ENCODE results near the gene ZNF212.
"Not testable (repeated sequence)": the region's sequence is repeated elsewhere in the genome, so short reads cannot be mapped to it uniquely, and the experiment has no call there.

The ZNF212 gene

GRCh38 chr7:149252378-149252777 is 12.9 kb downstream of the ZNF212 start:
- no peak for DNase-seq (ENCODE audit: low spot score)
- no peak for FAIRE-seq

- FAIRE-seq = no peak
- DNase-seq (ENCODE audit: low spot score) = no peak
Observed at GRCh38 chr7:149253665-149254064, 14.2 kb downstream of the ZNF212 start.

DNA sequence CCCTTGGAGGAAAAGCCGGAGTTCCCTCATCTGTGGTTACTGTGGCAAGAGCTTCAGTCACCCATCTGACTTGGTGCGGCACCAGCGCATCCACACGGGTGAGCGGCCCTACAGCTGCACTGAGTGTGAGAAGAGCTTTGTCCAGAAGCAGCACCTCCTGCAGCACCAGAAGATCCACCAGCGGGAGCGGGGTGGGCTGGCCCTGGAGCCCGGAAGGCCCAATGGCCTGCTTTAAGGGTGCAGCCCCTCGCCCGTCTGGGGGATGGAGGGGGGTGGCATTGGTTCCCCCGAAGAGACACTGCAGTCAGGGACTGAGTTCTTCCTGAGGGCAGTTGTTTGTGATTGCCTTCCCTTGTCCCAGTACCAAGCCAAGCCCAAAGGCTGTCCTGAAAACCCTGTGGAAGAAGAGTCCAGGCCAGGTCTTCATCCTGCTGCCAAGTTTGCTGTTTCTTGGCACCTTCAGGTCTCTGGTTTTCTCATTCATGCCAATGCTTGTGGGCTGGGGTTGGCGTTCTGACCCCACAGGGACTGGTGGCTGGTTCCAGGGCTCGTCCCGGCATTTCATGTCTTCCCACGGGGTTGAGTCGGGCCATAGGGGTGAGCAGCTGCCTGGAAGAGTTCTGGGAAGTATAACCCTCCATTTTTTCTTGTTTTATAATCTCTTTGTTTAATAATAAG is 14.9 kb downstream of the ZNF212 start:
- FAIRE-seq = no peak
- no peak for DNase-seq (ENCODE audit: low spot score)

GRCh38 chr7:149255174-149255573 is 15.7 kb downstream of the ZNF212 start:
- DNase-seq (ENCODE audit: low spot score) (no peak), FAIRE-seq (no peak)

DNA sequence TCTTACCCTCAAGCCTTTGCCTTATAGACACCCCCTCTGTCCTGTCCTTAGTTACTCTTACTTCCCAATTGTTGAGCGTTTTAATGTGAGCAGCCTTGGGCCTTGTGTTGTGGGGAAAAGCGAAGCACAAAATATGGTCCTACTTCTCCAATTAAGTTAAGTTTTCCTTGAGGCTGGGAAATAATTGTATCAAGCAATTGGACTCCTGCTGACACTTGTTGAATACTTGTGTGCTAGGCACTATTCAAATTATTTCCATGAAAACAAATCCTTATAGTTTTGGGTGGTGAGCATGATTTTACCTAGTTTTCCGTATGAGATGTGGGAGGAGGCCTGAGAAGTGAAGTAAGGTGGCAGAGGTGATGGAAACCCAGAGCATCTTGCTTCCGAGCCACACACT is 17.1 kb downstream of the ZNF212 start:
- FAIRE-seq (no peak), DNase-seq (ENCODE audit: low spot score) (no peak)

- FAIRE-seq (no peak), DNase-seq (ENCODE audit: low spot score) (no peak)
Observed at GRCh38 chr7:149257146-149257545, 17.7 kb downstream of the ZNF212 start.

DNA sequence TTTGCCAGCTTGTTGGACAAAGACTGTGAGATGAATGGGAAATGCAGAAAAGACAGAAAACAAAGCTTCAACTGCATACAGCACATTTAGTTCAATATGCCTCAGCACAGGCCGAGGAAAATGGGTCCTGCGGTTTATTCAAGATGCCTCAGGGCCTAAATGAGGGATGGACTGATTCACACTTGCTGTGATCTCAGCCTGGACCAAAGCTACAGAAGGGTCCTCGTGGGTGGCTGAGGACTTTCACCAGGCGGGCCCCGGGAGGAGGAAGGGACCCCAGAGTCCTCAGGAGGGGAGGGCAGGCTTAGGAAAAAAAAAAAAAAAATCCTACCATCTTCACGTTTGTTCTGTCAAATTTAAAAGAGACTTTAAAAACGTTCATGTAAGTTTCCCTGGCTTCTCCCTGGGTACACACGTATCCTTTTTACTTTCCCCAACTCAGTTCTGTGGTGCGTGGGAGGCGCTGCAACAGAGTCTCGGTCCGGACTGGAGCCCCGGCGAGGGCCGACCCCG is 21.9 kb downstream of the ZNF212 start:
- DNase-seq (ENCODE audit: low spot score) = peak; percentile 14
- FAIRE-seq = no peak

DNA sequence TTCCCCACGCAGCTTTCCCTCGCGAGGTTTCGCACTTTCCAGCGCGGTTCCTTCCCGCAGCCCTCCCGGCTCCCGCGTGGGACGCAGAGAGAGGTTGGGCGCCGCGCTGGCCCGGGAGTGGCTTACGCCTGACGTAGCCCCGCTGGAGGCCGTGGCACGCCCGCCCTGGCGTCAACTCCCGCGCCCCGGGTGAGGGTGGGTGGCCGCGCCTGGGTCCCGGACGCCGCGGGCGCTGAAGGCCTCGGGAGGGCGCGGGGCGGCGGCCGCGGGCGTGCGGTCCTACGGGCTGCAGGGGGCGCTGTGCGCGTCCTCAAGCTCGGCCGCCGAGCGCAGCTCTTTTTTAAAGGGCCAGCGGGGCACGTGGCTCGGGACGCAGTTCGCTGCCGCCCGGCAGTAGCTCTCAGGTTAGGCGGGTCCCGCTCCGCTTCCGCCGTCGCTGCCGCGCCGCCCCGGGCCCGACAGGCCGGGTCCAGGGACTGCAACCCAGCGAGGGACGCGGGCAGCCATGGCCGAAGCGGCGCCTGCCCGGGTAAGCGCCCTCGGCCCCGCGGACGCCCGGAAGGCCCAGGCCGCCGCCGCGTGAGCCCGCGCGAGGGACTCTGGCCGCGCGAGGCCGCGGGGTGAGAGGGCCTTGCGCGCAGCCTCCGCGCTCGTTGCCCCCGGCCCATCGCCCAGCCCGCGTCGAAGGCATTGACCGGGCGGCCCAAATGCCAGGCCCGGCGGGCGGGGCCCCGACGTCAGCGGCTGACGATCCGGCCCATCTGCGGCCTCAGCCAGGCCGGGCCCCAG is 22.6 kb downstream of the ZNF212 start, which contains the start of gene ZNF783:
ZNF783 (plus strand) TSS at position 368 of the 789 bp plus-strand sequence; CDS start at position 506, 138 bp downstream.
- FAIRE-seq (no peak), DNase-seq (ENCODE audit: low spot score) (peak; percentile 74)

GRCh38 chr7:149266451-149266850 is 27.0 kb downstream of the ZNF212 start:
- DNase-seq (ENCODE audit: low spot score) = no peak
- FAIRE-seq = no peak

- DNase-seq (ENCODE audit: low spot score) = no peak
- no peak for FAIRE-seq
Observed at GRCh38 chr7:149267733-149268132, 28.3 kb downstream of the ZNF212 start.

DNA sequence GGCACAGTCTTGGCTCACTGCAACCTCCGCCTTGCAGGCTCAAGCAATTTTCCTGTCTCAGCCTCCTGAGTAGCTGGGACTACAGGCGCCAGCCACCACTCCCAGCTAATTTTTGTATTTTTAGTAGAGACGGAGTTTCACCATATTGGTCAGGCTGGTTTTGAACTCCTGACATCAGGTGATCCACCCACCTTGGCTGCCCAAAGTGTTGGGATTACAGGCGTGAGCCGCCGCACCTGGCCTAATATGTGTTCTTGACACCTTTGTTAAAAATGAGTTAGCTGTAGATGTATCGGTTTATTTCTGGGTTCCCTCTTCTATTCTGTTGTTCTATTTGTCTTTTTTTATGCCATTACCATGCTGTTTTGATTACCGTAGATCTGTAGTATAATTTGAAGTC is 35.0 kb downstream of the ZNF212 start:
- not testable (repeated sequence) for FAIRE-seq; DNase-seq (ENCODE audit: low spot score)

DNA sequence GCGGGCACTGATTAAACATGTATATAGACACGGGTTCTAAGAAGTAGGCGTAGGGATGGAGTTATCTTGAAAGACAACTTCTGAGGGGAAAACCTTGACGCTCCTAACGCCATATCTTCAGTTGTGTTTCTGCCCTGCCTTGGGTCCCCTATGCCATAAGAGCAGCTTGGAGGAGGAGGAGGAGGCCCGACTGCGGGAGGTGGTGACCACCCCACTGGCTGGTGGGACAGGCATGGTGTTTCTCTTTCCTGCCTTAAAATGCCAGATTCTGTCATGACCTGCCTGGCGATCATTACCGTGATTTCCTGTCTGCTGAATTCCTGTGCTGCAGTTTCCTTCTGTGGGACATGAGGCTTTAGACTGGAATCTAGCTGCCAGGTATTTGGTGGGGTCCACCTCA is 38.4 kb downstream of the ZNF212 start:
- FAIRE-seq (no peak), DNase-seq (ENCODE audit: low spot score) (no peak)

GRCh38 chr7:149278396-149278795 is 38.9 kb downstream of the ZNF212 start:
- FAIRE-seq (no peak), DNase-seq (ENCODE audit: low spot score) (no peak)

GRCh38 chr7:149279111-149279743 is 39.8 kb downstream of the ZNF212 start:
- no peak for DNase-seq (ENCODE audit: low spot score)
- FAIRE-seq = no peak

GRCh38 chr7:149280151-149280550 is 40.7 kb downstream of the ZNF212 start:
- FAIRE-seq (no peak), DNase-seq (ENCODE audit: low spot score) (no peak)

GRCh38 chr7:149280661-149281507 is 41.4 kb downstream of the ZNF212 start:
- FAIRE-seq (no peak), DNase-seq (ENCODE audit: low spot score) (no peak)

GRCh38 chr7:149281508-149282330 is 42.3 kb downstream of the ZNF212 start:
- FAIRE-seq = no peak
- DNase-seq (ENCODE audit: low spot score) = no peak

DNA sequence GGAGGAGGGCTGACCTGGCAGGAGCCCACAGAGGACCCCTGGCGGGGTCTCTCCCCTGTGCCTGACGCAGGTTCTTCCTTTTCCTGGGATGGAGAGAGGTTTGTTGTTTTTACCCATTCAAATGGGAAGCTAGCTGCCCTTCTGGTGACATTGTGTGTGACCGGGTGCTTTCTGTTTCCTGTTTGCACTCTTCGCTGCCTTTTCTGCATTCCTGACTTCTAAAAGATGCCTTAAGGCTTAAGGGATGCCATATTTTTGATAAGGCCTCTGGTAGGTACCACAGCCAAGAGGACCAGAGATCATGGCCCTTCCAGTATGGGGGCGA is 42.8 kb downstream of the ZNF212 start:
- FAIRE-seq (no peak), DNase-seq (ENCODE audit: low spot score) (no peak)

DNA sequence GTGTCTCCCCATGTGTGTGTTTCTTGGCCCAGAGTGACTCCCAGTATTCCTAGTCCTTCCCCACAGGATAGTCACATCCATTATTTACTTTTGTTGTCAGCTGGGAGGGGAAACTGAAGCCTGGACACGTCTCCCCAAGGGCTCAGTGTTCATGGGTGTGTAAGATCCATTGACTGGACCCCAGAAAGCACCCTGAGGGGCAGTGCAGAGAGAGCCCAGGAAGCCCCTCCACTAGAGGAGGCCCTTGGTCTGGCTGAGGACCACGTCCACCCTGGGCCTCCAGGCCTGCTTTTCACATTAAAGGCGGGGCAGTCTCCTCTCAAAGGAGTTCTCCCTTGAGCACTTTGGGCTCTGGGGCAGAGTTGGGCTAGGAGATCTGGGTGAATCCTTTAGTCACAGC is 43.9 kb downstream of the ZNF212 start:
- DNase-seq (ENCODE audit: low spot score) = no peak
- FAIRE-seq = no peak

GRCh38 chr7:149284343-149284742 is 44.9 kb downstream of the ZNF212 start:
- DNase-seq (ENCODE audit: low spot score) (no peak), FAIRE-seq (no peak)

All from RCC 7860 (cell line).